ENCODE results near the gene ALKAL2.

ALKAL2 gene

DNA sequence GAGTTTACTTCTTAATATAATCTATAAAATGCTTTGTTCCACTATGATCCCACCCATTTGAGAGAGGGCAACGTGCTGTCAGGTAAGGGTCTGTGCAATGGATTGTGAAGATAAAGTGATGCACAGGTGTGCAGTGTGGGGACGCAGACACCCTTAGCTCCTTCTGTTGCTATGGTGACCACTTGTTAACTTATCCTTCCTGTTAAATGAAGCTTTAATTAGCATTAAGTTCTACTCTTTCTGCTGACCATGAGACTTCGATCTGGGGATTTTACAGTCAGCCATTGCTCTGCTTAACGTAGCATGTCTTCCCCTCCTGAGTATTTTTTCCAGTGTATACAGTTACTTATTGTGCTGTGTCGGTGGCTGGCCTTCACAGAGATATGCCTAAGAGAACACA lies 23.1 kb upstream of the ALKAL2 start:
- no peak overlapping the region for H3K4me3 ChIP-seq (ENCODE audit: low read depth, low read length)
- DNase-seq (ENCODE audit: low read depth), result no peak
- TF ChIP-seq, protein P1, sequence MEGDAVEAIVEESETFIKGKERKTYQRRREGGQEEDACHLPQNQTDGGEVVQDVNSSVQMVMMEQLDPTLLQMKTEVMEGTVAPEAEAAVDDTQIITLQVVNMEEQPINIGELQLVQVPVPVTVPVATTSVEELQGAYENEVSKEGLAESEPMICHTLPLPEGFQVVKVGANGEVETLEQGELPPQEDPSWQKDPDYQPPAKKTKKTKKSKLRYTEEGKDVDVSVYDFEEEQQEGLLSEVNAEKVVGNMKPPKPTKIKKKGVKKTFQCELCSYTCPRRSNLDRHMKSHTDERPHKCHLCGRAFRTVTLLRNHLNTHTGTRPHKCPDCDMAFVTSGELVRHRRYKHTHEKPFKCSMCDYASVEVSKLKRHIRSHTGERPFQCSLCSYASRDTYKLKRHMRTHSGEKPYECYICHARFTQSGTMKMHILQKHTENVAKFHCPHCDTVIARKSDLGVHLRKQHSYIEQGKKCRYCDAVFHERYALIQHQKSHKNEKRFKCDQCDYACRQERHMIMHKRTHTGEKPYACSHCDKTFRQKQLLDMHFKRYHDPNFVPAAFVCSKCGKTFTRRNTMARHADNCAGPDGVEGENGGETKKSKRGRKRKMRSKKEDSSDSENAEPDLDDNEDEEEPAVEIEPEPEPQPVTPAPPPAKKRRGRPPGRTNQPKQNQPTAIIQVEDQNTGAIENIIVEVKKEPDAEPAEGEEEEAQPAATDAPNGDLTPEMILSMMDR (IDR thresholded peaks at IDR 0.05; ENCODE audit: control insufficient read depth, extremely low read depth, insufficient read depth), result no peak

- H3K4me3 ChIP-seq (ENCODE audit: low read depth, low read length), result no peak overlapping the region
- TF ChIP-seq, protein P1 (IDR thresholded peaks at IDR 0.05; ENCODE audit: control insufficient read depth, extremely low read depth, insufficient read depth), result no peak
- no peak for DNase-seq (ENCODE audit: low read depth)
Observed at GRCh38 chr2:309954-310510, 22.1 kb upstream of the ALKAL2 start.

- TF ChIP-seq, protein P1 (IDR thresholded peaks at IDR 0.05; ENCODE audit: control insufficient read depth, extremely low read depth, insufficient read depth), result no peak
- no peak overlapping the region for H3K4me3 ChIP-seq (ENCODE audit: low read depth, low read length)
- DNase-seq (ENCODE audit: low read depth), result no peak
Observed at GRCh38 chr2:309148-309953, 21.5 kb upstream of the ALKAL2 start.

DNA sequence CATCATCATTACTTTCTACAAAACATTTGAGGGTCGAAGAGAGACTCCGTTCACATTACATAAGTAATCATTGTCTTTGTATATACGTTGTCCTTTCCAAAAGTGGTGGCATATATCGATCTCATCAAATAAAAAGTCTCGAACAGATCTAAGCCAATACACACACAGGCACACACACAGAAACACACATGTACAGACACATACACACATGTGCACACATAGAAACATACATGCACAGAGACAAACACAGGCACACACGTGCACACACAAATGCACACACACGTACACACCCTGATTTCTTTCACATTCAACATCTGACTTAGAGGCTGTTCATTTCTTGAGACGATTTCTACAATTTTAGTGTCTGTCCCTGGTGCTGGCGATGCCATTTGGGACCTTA lies 17.5 kb upstream of the ALKAL2 start:
- no peak for DNase-seq (ENCODE audit: low read depth)
- H3K4me3 ChIP-seq (ENCODE audit: low read depth, low read length), result no peak overlapping the region
- TF ChIP-seq, protein P1 (IDR thresholded peaks at IDR 0.05; ENCODE audit: control insufficient read depth, extremely low read depth, insufficient read depth), result no peak

DNA sequence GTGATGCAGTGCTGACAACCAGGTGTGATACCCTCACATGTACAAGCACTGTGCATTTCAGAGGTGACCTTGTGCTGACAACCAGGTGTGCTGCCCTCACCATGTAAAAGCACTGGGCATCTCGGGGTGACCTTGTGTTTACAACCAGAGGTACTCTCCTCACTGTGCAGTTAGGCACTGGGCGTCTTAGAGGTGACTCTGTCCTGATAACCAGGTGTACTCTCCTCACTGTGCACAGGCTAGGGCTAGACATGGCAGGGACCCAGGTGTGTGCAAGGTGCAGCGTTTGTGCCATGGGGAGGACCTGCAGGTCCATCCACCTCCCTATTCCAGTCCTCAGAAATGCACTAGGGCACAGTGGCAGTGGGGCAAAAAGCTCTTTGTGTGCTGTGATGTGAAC lies 8.5 kb upstream of the ALKAL2 start:
- TF ChIP-seq, protein P1 (IDR thresholded peaks at IDR 0.05; ENCODE audit: control insufficient read depth, extremely low read depth, insufficient read depth), result no peak
- DNase-seq (ENCODE audit: low read depth), result no peak
- no peak overlapping the region for H3K4me3 ChIP-seq (ENCODE audit: low read depth, low read length)

DNA sequence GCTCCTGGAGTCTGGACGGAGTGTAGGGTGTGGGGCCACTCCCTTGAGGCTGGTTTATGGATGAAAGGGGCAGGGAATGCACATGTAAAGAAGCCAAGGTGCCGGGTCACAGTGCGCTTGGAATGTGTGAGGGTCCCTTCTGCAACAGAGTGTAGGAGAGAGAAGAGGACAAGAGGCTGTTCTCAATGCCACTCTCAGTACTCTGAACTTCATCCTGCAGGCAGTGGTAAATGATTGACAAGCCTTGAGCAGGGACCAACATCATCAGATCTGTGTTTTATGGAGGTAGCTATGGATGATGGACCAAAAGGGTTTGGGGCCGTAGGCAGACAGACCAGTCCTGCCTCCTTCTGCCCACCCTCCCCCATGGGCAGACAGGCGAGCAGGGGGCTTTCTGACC lies 7.2 kb upstream of the ALKAL2 start:
- TF ChIP-seq, protein P1 (IDR thresholded peaks at IDR 0.05; ENCODE audit: control insufficient read depth, extremely low read depth, insufficient read depth), result no peak
- H3K4me3 ChIP-seq (ENCODE audit: low read depth, low read length), result no peak overlapping the region

More for the DNA sequence above, 7.2 kb upstream of the ALKAL2 start:
- DNase-seq (ENCODE audit: low read depth), result no peak
